K562 (cell line): ENCODE results near the gene GPATCH4. TPM values are rescaled to one million over a fixed set of nuclear protein-coding genes. Genes with fewer than 3 reads are reported as not detected.

Experiments used
- ARID2 ChIP-seq: fragments of 450-650 bp; IDR thresholded peaks from 2 replicates; pipeline ENCODE4 v1.6.1; 2017; ENCODE audit warnings: antibody characterized with exemption, mild to moderate bottlenecking
- BCL6 ChIP-seq: fragments of 250-450 bp; sonication (Bioruptor Pico); IDR thresholded peaks from 2 replicates; pipeline ENCODE4 v1.4.0; 2020
- CBFA2T2 ChIP-seq: fragments of 450-650 bp; conservative IDR thresholded peaks from 2 replicates; pipeline ENCODE4 v1.6.1; 2017; ENCODE audit warnings: mild to moderate bottlenecking
- CTBP1 ChIP-seq: fragments of 450-650 bp; IDR thresholded peaks from 2 replicates; pipeline ENCODE4 v1.6.1; 2016; ENCODE audit warnings: borderline replicate concordance
- ETV5 ChIP-seq: sonication (generic); formaldehyde crosslinking; IDR thresholded peaks from 2 replicates; pipeline ENCODE4 v1.4.0; 2020; ENCODE audit warnings: low read depth, mild to moderate bottlenecking, missing genetic modification reagents
- HDAC1 ChIP-seq, 2 experiments: fragments of 450-650 bp; IDR thresholded peaks; 2 replicates each; pipeline ENCODE4 v1.6.1; 2016 to 2017; ENCODE audit warnings: inconsistent platforms in 1 of 2, mild to moderate bottlenecking in 1 of 2, moderate library complexity in 1 of 2
- JUNB ChIP-seq: fragments of 450-650 bp; formaldehyde crosslinking; conservative IDR thresholded peaks from 2 replicates; pipeline ENCODE4 v1.4.0; 2020; ENCODE audit warnings: mild to moderate bottlenecking
- KAT2B ChIP-seq: IDR thresholded peaks from one replicate; pipeline ENCODE4 v1.6.1; 2012; ENCODE audit warnings: low read depth, mild to moderate bottlenecking, control low read depth, inconsistent platforms, low read length, moderate library complexity
- POLR3G ChIP-seq: IDR thresholded peaks from 2 replicates; pipeline ENCODE4 v1.6.1; 2011; ENCODE audit not compliant: insufficient read length, insufficient replicate concordance; ENCODE audit errors: extremely low read depth
- PURB ChIP-seq: sonication (generic); formaldehyde crosslinking; IDR thresholded peaks from 2 replicates; pipeline ENCODE4 v1.9.0; 2021; ENCODE audit warnings: low read depth, mild to moderate bottlenecking, missing genetic modification reagents
- RBBP5 ChIP-seq: fragments of 200-600 bp; sonication (generic); IDR thresholded peaks from 2 replicates; pipeline ENCODE4 v1.6.1; 2012; ENCODE audit warnings: borderline replicate concordance, mild to moderate bottlenecking, low read length, control low read depth, inconsistent platforms; ENCODE audit not compliant: insufficient read depth, poor library complexity, severe bottlenecking
- SMARCA4 ChIP-seq: fragments of 450-650 bp; IDR thresholded peaks from 2 replicates; pipeline ENCODE4 v1.6.1; 2016
- SMC3 ChIP-seq: conservative IDR thresholded peaks from 2 replicates; pipeline ENCODE4 v1.6.1; 2011; ENCODE audit warnings: low read depth, low read length, improper control_type of control experiment; ENCODE audit not compliant: insufficient read depth
- TBP ChIP-seq: optimal IDR thresholded peaks from 2 replicates; pipeline ENCODE3; 2011; ENCODE audit warnings: low read depth, low read length, improper control_type of control experiment
- TRIM24 ChIP-seq, 2 experiments: fragments of 450-650 bp; IDR thresholded peaks; 2 replicates each; pipeline ENCODE4 v1.6.1; 2016
- YY1 ChIP-seq, 3 experiments: IDR thresholded peaks; 2 replicates each; pipeline ENCODE4 v1.6.1; 2011; ENCODE audit warnings: low read length in 2 of 3, mild to moderate bottlenecking in 2 of 3, moderate library complexity in 2 of 3, borderline replicate concordance in 1 of 3, control low read depth in 1 of 3, low read depth in 1 of 3; ENCODE audit not compliant: insufficient read depth in 3 of 3, insufficient replicate concordance in 2 of 3, control insufficient read depth in 1 of 3, insufficient read length in 1 of 3; ENCODE audit errors: extremely low read depth in 1 of 3
- ZBTB7A ChIP-seq: IDR thresholded peaks from 2 replicates; pipeline ENCODE4 v1.6.1; 2011; ENCODE audit warnings: low read depth, mild to moderate bottlenecking, low read length, moderate library complexity, borderline replicate concordance; ENCODE audit not compliant: control insufficient read depth
- polyA plus RNA-seq, 8 experiments: library from polyadenylated mRNA; depleted of rRNA in 4 of 8; stranded (reverse) in 5 of 8; unstranded in 3 of 8; fragments of >200 nt; fragmentation: Nextera tagmentation in 2 of 8; fragmentation: Illumina TruSeq in 1 of 8; extraction: Ambion mirVana in 2 of 8; extraction: Trizol in 1 of 8; gene quantifications; 2 replicates each; pipeline versions ENCODE4 v1.2.1 to v1.2.3, GENCODE V29; 2011 to 2014; ENCODE audit warnings: inconsistent platforms in 1 of 8, missing spikeins in 1 of 8
- total RNA-seq, 7 experiments: library from RNA; depleted of rRNA in 6 of 7; stranded (reverse); fragments of >200 nt in 6 of 7; fragmentation: Illumina TruSeq in 2 of 7; extraction: Trizol in 2 of 7; gene quantifications; 2 replicates each; pipeline versions ENCODE4 v1.2.1 to v1.2.3, GENCODE V29; 2011 to 2021; ENCODE audit warnings: low replicate concordance in 1 of 7
- TF ChIP-seq, protein P1 (sequence below): fragments of 250-450 bp; sonication (Bioruptor Pico); IDR thresholded peaks from 2 replicates; pipeline ENCODE4 v1.5.0; 2021
- TF ChIP-seq, protein P2 (sequence below): sonication (generic); formaldehyde crosslinking; IDR thresholded peaks from 2 replicates; pipeline ENCODE4 v1.8.0; 2022; ENCODE audit warnings: mild to moderate bottlenecking, missing genetic modification reagents, borderline replicate concordance
- TF ChIP-seq, protein P3 (sequence below), 3 experiments: fragments of 200-800 bp in 1 of 3; fragments of 250-450 bp in 1 of 3; fragments of 450-650 bp in 1 of 3; sonication (Bioruptor Pico) in 1 of 3; sonication (Bioruptor generic) in 1 of 3; formaldehyde crosslinking in 1 of 3; IDR thresholded peaks; 2 replicates each; pipeline versions ENCODE4 v1.6.1 to v1.8.0; 2016 to 2022; ENCODE audit warnings: mild to moderate bottlenecking in 2 of 3, missing genetic modification characterization in 2 of 3, missing compliant biosample characterization in 1 of 3, moderate library complexity in 1 of 3
- TF ChIP-seq, protein P4 (sequence below): sonication (generic); formaldehyde crosslinking; IDR thresholded peaks from 2 replicates; pipeline ENCODE4 v1.8.0; 2022; ENCODE audit warnings: mild to moderate bottlenecking, low read depth, missing genetic modification reagents

GPATCH4 gene
- total and polyA plus RNA-seq, 9 of the 15 experiments (the other 6 are each of a cell fraction or from before 2014, with no cell fraction given) = 43.7 to 105 (median 76.5) TPM

DNA sequence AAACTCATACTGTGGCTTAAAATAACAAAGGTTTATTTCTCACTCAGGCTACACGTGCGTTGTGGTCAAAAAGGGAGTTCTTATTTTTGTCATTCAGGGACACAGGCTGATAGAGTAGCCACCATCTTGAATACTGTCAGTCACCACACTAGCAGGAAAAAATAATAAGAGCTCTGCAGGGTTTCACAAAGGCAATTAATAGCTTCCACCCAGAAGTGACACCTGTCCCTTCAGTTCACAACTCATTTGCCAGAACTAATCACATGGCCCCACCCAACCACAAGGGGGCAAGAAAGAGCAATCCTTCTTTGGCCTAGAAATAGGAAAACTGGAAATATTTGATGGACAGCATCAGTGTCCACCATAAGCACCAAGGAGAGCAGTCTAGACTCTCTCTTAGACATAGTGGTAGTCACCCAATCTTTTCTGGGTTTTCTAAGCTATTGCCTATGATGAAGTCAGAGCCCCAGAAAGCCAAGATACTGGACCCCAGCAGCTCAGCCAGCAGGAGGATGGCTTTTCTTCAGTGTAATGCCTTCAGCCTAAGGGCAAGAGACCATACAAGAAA is 26.1 kb upstream of the GPATCH4 start (continued):
- TF ChIP-seq, protein P1, sequence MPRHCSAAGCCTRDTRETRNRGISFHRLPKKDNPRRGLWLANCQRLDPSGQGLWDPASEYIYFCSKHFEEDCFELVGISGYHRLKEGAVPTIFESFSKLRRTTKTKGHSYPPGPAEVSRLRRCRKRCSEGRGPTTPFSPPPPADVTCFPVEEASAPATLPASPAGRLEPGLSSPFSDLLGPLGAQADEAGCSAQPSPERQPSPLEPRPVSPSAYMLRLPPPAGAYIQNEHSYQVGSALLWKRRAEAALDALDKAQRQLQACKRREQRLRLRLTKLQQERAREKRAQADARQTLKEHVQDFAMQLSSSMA (CRISPR knock-in tag) = no peak
- TF ChIP-seq PURB (CRISPR knock-in tag) (no peak), JUNB (no peak), TRIM24 (IDR thresholded peaks at IDR 0.05) (no peak), ARID2 (peak; percentile 79), ETV5 (CRISPR knock-in tag) (no peak), SMC3 (peak; percentile 77), BCL6 (CRISPR knock-in tag) (no peak), CBFA2T2 (no peak), KAT2B (no peak), HDAC1 (IDR thresholded peaks at IDR 0.05) (no peak), TBP (no peak), ZBTB7A (no peak), SMARCA4 (peak; percentile 77), CTBP1 (0 out of 2 replicates have a peak, but pooled peaks have one; percentile 11), RBBP5 (no peak), POLR3G (no peak), YY1 (IDR thresholded peaks at IDR 0.05; ENCODE audit: borderline replicate concordance in 1 of 3, control insufficient read depth in 1 of 3, extremely low read depth in 1 of 3, insufficient read depth in 3 of 3, insufficient read length in 1 of 3, insufficient replicate concordance in 2 of 3, low read depth in 1 of 3, low read length in 2 of 3) (peak in 1 of 3 experiments; percentile 9)
- TF ChIP-seq, protein P2, sequence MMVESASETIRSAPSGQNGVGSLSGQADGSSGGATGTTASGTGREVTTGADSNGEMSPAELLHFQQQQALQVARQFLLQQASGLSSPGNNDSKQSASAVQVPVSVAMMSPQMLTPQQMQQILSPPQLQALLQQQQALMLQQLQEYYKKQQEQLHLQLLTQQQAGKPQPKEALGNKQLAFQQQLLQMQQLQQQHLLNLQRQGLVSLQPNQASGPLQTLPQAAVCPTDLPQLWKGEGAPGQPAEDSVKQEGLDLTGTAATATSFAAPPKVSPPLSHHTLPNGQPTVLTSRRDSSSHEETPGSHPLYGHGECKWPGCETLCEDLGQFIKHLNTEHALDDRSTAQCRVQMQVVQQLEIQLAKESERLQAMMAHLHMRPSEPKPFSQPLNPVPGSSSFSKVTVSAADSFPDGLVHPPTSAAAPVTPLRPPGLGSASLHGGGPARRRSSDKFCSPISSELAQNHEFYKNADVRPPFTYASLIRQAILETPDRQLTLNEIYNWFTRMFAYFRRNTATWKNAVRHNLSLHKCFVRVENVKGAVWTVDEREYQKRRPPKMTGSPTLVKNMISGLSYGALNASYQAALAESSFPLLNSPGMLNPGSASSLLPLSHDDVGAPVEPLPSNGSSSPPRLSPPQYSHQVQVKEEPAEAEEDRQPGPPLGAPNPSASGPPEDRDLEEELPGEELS = no peak
- TF ChIP-seq, protein P3, sequence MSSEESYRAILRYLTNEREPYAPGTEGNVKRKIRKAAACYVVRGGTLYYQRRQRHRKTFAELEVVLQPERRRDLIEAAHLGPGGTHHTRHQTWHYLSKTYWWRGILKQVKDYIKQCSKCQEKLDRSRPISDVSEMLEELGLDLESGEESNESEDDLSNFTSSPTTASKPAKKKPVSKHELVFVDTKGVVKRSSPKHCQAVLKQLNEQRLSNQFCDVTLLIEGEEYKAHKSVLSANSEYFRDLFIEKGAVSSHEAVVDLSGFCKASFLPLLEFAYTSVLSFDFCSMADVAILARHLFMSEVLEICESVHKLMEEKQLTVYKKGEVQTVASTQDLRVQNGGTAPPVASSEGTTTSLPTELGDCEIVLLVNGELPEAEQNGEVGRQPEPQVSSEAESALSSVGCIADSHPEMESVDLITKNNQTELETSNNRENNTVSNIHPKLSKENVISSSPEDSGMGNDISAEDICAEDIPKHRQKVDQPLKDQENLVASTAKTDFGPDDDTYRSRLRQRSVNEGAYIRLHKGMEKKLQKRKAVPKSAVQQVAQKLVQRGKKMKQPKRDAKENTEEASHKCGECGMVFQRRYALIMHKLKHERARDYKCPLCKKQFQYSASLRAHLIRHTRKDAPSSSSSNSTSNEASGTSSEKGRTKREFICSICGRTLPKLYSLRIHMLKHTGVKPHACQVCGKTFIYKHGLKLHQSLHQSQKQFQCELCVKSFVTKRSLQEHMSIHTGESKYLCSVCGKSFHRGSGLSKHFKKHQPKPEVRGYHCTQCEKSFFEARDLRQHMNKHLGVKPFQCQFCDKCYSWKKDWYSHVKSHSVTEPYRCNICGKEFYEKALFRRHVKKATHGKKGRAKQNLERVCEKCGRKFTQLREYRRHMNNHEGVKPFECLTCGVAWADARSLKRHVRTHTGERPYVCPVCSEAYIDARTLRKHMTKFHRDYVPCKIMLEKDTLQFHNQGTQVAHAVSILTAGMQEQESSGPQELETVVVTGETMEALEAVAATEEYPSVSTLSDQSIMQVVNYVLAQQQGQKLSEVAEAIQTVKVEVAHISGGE (CRISPR knock-in tag; IDR thresholded peaks at IDR 0.05) = no peak
- TF ChIP-seq, protein P4, sequence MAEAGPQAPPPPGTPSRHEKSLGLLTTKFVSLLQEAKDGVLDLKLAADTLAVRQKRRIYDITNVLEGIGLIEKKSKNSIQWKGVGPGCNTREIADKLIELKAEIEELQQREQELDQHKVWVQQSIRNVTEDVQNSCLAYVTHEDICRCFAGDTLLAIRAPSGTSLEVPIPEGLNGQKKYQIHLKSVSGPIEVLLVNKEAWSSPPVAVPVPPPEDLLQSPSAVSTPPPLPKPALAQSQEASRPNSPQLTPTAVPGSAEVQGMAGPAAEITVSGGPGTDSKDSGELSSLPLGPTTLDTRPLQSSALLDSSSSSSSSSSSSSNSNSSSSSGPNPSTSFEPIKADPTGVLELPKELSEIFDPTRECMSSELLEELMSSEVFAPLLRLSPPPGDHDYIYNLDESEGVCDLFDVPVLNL (CRISPR knock-in tag) = no peak
